ENCODE results near the gene ATP4B.

The ATP4B gene

DNA sequence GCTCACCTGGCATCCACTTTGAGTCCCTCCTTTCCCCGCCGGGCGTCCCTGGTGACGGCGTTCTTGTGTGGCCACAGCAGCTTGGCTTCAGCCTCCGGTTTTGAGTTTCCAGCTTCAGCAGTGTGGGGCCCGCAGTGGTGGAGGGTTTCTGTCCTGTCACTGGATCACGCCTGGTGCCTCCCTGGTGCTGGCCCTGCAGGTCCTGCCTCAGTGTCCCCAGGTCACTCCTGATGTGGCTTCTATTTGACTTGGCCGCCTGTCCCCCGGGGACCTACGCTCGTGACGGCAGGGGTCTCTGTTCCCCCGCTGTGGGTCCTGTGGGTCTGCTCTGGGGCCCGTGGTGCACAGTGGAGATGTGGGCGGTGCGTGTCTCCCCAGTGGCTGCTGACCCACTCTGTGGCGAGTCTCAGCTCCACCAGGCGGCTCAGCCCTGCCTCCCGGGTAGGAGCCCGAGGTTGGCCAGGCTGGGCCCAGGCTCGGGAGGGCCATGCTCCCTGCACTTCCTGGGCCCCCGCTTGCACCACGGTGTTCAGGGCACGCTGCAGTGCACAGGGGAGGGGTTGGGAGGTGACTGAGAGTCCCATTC is 1.9 kb downstream of the ATP4B start:
- no peak for DNase-seq

DNA sequence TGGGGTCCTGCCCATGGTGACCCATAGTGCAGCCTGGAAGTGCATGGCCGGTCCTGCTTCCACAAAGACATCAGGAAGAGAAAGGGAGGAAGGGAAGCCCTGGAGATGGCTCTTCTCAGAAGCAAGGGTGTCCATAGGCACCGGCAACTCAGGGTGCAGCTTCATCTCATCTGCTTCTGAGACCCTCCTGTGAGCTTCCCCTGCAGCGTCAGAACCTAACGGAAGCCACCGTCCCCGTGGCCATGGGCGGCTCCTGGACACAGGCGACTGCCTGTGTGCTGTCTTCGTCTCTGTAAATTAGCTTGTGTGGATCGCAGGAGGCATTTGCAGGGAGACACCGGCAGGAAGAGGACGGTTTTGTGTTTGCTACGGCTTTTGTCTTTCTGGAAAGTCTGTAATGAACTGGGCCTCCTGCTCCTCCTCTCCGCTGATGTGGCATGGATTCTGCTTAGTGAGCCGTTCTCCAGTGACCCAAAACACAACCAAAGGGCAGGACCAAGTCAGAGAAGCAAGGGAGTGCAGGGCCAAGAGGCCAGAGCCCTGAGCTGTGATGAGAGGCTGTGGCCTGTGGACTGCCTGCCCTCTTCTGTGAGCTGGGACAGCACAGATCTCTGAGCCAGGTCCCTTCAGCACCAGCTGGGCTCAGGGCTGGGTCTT is 2.5 kb downstream of the ATP4B start:
- DNase-seq = no peak

DNA sequence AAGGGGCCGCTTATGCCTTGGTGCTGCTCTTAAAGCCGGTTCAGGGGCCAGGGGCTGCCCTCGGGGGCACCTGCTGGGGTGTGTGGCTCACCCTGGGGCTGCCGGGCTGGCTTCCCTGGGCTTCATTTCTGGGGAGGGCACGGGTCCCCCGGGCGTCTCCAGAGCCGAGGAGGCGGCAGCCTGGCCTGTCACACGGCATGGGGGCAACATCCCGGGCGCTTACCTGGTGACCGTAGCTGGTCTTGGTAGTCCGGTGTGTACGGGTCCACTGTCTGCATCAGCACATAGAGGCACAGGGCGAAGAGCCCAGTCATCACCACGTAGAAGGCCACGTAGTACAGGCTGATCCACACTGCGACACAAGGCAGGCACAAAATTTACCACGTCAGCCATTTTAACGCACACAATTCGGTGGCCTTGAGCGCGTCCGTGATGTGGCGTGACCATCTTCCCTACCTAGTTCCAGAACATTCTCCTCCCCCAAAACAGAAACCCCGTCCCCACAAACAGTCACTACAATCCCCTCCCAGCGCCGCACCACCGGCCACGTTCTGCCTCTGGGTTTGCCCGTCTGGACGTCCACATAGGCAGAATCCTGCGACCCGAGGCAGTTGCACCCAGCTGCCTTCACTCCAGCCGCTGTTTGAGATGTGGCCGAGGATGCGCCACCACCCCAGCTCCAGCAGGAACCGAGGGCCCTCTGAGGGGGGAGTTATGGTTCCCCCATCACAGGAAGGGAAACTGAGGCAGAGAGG is 3.2 kb downstream of the ATP4B start:
- no peak for DNase-seq

DNA sequence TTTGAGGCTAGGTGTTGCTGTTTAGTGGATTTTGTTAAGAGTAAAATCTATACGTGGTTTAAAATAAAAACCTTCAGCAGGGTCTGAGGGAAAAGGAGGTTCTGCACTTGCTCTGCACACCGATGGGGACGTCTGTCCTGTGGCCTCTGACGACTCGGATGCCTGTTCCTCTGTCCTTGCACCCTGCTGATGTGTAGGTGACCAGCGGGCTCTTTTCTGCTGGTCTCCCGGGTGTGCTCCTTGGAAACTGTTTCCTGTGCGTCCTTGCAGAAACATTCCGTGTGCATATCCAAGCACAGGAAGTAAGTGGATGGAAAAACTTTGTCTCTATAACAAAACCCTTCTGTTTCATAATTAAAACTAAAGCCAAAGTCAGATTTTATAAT is 3.8 kb downstream of the ATP4B start:
- no peak for DNase-seq

DNA sequence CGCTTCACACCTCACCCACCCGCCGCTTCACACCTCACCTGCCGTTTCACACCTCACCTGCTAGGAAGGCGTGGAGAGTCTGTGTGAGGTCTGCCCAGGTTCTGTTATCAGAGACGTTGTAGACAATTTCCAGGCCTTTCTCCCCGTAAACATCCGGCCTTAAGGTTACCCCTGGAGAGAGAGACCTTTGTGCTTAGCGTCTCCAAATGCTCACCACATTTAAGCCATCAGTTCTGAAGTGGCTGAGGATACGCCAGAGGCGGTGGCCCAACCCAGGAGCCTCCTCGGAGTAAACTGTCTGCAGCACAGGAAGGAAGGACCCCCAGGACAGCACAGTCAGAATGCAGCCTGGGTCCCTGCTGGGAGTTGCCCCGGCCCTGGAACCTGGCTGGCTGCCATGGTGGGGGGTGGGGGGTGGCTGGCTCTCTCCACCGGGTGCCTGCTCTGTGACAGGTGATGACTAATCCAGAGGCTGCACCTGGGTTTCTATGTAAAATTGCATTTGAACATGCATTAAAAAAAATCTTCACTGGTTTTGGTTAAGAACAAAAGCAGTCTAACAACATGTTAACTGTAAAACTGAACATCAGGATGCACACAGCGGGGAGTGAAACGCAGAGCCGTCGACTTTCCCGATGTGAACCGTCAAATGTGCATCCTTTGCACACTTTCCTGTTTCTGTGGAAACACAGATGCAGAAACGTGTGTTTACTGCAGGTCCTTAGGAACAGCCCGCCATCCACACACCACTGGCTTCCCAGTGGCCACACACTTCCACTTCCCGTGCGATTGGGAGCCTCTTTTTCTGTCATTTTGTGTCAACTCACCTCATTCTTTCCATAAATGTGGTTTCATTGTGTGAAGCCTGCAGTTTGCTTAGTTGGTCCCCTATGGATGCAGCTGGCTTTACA is 4.5 kb downstream of the ATP4B start:
- DNase-seq = peak; percentile 21

DNA sequence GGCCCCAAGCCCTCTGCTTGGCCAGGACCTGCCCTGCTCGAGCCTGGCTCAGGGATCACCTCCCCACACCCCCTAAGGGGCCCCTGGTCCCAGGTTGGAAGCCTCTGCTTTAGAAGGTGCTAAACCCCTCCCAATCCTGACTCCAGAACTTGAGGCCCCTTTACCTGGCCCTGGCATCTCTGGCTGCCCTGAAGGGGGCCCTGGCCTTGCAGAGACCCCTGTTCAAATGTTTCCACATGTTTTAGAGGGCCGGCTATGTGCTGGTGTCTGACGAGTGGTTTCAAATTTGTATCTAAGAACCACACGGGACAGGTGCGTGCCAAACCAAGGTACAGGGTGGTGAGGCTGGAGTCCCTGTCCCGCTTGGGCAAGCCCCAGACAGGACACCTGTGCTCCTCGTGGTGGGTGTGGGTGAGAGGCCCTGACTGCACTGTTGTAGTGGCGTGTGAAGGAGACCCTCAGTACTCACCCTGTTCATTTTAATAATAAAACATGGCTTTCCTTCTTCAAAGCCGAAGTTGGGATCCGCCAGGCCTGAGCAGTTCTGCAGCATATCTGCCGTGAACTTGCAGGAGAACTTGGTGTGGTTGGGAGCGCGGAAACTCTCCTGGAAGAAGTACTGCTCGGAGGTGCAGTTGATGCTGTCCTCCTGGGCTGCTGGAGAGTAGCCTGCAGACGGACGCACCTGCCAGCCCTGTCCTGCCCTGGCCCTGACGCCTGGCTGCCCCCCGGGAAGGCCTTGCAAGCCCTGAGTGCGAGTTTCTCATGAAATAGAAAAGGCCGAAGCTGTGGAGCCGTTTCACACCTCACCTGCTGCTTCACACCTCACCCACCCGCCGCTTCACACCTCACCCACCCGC is 5.4 kb downstream of the ATP4B start:
- DNase-seq = no peak

DNA sequence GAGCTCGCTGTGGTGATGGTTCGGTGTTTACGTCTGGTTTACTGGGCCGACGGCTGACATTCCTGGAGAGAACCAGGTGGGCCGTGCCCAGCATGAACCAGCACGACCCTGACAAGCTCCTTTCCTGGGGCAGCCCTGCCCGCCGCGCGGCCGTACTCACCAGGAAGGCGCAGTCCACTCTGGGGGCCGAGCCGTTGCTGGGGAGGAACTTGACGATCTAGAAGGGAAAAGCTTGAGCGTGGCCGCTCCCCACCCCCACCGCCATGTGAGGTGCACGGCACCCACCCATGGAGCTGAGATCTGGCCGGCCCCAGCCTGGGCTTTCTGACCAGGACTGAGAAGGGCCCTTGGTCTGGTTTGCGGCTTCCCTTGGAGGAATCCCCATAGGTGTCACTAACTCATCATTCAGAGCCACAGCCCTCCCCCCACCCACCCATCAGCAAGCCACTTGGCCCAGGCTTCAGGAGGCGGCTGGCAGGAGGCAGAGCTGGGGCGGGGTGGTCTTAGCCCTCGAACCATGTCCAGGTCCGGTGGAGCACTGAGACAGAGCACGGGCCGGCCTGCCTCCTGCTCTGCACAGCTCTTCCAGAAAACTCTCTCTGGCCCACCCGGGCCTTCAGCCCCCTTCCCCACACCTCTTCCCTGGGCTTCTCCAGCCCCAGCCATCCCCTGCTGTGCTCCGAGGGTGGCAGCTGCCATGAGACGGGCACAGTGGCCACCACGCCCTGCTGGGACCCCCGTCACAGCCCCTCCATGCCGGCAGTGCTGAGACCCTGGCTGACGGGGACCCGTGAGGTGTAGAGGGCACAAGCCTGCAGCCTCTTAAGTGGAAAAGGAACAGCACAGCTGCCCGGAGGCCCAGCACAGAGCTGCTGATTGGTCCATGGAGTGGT is 6.2 kb downstream of the ATP4B start:
- DNase-seq = no peak

DNA sequence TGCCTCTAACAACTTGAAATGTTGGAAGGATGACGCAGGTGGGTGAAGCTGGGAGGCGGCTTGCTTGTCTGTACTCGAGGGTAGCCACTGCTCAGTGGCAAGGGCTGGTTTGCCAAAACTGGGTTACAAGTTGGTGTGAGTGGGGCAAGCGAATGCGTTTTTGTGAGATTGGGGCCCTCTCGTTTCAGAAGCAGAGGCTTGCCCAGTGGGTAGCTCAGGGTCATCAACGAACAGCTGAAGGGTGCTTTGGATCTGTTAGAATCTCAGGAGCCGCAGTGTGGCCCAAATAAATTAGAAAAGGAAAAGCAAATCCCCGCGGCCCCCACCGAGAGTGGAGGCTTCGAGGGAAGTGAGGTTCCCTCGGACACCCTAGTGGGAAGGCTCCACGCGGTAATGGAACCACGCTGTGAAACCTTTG is 7.3 kb downstream of the ATP4B start:
- no peak for DNase-seq

DNA sequence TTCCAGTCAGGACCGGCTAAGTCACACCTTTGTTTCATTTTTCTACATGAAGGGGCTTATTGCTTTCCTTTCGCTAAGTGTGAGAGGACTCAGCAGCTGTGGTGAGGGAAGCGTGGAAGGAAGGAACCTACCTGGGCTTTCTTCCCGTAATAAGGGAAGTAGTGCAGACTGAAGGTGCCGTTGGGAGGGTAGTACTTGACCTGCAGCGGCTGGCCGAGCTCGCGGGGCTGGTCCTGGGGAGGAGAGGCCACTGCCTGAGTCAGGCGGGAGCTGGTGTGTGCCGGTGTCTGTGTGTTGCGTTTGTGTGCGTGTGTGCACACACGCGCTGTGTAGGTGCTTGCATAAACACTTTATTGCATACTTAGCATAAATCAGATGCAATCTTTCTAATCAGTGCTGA is 7.7 kb downstream of the ATP4B start:
- no peak for DNase-seq

DNA sequence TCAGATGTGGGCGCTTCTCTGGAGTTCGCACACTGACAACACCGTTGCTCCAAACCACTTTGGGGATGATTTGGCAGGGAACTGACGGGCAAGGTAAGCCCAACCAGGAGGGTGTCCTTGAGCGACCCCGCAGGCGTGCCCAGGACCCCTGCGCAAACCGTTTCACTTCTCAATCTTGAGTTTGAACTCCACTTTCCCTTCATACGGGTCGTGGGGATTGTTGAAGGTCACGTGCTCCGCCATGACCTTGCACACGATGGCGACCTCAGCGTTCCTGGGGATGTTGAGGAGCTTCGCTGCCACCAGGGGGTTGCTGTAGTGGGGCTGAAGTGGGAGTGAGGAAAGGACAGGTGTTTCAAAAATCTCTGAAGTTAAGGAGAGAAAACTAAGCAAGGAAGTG is 8.8 kb downstream of the ATP4B start:
- no peak for DNase-seq

DNA sequence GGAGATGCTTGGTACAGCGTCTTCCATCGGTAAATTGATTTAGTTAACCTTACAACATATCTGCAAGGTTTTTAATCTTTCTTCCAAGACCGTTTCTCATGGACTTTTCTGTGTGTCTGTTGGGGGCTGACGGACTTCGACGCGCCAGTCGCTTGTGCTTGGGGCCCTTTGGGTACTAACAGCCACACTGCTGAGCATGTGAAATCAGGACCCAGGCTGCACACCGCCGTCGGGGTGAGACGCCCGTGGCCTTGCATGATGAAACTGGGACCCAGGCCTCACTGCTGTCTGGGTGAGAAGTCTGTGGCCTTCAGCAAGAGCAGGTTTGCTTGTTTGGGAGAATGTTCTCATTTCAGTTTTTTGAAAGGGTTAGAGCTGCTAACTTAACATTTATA is 9.8 kb downstream of the ATP4B start:
- DNase-seq = no peak

DNA sequence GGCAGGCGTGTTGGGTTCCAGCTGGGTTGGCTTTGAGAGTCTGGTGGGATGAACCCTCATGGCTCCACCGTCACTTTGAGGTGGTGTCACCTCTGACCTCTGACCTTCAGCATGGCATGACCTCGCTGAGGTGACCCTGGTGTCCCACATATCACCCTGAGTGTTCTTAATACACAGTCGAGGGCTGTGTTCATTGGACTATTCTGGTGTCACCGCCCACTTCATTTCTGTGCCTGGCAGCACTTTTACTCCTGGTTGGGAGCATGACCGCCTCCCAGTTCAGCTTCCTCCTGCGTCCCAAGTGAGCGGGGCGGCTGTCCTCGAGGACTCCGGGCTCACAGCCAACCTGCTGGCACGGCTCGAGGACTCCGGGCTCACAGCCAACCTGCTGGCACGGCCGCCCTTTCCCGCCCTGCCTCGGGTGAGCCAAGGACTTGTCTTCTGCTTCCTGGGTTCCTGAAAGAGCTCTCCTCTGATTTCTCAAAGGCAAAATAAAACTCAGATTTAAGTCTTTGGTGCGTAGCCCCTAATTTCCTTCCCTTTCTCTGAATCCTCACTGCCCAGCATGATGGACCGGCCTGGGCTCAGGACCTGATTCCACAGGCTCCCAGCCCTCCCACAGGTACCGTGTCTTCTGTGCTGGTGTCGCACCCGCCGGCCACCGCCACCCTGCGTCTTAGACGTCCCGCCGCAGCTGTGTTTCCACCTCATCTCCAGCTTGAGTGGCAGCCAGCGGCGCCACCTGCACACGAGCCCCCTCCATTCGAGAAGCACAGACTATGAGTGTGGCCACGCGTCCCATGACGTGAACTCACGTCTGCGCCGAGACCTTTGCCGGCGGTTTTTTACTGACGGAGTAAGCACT is 10.4 kb downstream of the ATP4B start:
- DNase-seq = peak; percentile 35

DNA sequence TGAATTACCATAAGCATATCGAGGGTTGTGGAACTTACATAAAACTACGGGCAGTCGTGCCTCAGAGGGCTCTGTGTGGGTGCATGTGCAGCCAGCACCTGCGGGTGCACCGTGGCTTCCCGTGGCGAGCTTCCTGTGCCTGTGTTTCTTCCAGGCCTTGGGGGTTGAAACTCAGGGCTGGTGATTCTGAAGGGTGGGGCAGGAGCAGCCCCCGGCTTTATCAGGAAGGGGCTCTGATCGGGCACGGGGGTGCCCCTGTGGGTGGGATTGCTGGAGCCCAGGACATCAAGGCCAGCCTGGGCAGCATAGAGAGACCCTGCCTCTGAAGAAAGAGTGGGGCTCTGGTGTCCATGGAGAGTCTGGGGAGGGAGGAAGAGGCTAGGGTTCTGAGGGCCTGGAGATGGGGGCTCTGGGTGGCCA is 11.1 kb downstream of the ATP4B start:
- DNase-seq = no peak

DNA sequence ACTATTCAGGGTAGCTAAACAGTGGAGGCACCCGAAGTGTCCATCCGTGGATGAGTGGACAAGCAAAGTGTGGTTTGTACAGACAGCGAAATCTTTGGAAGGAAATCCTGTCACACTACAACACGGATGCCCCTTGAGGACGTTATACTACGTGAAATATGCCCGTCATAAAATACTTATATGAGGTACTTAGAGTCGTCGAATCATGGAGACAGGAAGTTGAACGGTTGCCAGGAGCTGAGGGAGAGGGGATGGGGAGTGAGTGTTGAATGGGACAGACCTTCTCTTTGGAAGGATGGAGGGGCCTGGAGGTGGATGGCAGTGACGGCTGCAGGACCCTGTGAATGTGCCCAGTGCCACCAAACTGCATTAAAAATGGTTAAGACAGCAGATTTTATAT is 11.6 kb downstream of the ATP4B start:
- no peak for DNase-seq

DNA sequence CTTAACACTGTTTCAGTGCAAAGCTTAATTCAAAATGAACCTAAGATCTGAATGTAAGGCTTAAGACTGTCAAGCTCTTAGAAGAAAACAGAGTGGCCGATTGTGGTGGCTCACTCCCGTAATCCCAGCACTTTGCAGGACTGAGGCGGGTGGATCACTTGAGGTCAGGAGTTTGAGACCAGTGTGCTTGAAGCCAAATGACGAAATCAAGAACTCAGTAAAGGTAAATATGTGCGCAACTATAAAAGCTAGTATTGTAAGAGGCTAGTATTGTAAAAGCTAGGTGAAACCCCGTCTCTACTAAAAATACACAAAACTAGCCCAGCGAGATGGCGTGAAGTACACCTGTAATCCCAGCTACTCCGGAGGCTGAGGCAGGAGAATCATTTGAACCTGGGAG is 12.7 kb downstream of the ATP4B start:
- no peak for DNase-seq

DNA sequence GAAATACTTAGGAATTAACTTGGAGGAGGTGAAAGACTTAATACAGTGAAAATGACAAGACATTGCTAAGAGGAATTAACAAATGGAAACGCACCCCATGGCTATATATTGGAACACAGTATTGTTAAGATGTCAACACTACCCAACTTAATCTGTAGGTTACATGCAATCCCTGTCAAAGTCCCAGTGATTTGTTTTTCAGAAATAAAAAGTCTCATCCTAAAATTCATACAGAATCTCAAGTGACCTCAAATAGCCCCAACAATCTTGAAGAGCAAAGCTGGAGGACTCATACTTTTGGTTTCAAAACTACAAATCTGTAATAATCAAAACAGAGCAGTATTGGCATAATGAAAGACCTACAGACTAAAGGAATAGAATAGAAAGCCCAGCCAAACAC is 13.2 kb downstream of the ATP4B start:
- DNase-seq = no peak

DNA sequence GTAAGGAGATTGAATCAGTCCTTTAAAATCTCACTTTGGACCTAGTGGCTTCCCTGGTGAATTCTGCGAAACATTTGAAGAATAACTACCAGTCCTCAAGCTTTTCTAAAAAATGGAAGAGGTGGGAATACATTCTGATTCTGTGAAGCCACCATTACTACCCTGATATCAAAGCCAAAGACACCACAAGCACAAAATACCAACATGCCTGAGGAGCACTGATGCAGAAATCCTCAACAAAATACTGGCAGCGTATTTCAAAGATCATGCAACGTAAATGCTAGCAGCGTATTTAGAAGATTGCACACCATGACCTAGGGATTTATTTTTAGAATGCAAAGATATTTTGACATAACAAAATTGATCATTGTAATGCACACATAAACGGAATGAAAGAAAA is 14.4 kb downstream of the ATP4B start:
- no peak for DNase-seq

DNA sequence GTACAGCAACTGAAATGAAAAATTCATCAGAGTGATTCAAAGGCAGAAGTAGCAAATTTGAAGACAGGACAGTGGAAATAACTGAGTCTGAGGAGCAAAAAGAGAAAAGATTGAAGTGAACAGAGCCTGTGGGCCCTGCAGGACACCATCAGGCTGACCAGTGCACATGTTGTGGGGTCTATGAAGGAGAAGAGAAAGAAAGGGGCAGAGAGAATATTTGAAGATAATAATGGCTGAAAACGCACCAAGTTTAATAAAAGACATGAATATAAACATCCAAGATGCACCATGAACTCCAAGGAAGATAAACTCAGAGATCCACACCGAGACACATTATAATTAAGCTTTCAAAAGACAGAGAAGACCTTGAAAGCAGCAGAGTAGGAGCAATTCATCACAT is 15.4 kb downstream of the ATP4B start:
- DNase-seq = no peak

DNA sequence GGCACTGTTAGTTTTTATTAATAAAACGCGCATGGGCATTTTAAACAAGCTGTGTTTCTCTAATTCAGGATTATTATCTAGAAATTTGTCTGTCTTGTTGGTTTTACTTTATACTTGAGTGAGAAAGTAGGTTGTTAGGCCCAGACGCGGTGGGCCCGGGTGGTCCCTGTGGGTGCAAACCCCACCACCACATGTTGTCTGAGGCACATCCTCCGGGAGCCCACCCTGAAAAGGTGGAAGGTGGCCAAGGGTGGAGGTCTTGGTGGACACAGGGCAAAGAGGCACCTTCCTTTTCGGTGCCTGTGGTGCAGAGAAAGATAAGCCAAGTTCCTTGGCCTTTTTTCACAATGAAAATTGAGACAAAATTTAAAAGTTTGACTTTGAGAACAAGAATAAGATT is 16.6 kb downstream of the ATP4B start:
- DNase-seq = no peak
